Endothelial cell of umbilical vein (primary cell): ENCODE measurements around the gene ABCC4. TPM values are rescaled to one million over a fixed set of nuclear protein-coding genes. Genes with fewer than 3 reads are reported as not detected.
A peak's percentile ranks its signal among the peaks of the same experiment; 100 is the strongest.

Experiments
- BruUV-seq: library from RNA; stranded (reverse); fragments of 400-500 nt; replicated peaks from 2 replicates; lab custom pipeline; 2021; lab: Mats Ljungman, UMichigan
- CTCF ChIA-PET: fragments of 300-600, 350-600 bp; sonication (Branson Sonifier 250); formaldehyde crosslinking; loops from one replicate; lab custom pipeline; 2021; ENCODE audit warnings: antibody characterized with exemption, inconsistent platforms; lab: Charles Lee
- POLR2A ChIA-PET: fragments of 300-600, 350-600 bp; sonication (Branson Sonifier 250); formaldehyde crosslinking; loops from one replicate; lab custom pipeline; 2021; ENCODE audit warnings: antibody characterized with exemption, inconsistent platforms; lab: Charles Lee
- DNase-seq: peaks from one replicate; pipeline ENCODE4 v3.0.0-alpha.2; 2011; ENCODE audit warnings: low read depth, low spot score
- FAIRE-seq: peaks from 2 replicates; lab custom pipeline; 2011; peaks lifted over from hg19 to GRCh38; lab: Jason Lieb, UNC
- H2AFZ ChIP-seq: 2 replicates; pipeline ENCODE4 v1.6.0; 2012; ENCODE audit warnings: low read depth, low read length, control low read depth, inconsistent platforms
- H3K27ac ChIP-seq: 2 replicates; pipeline ENCODE4 v1.5.1; 2011; ENCODE audit warnings: low read depth, mild to moderate bottlenecking, control low read depth, low read length, moderate library complexity; ENCODE audit not compliant: insufficient read depth
- H3K27me3 ChIP-seq, 2 experiments: 2 replicates each; pipeline versions ENCODE4 v1.6.0 to v1.6.1; 2011; ENCODE audit warnings: low read length in 2 of 2, mixed read lengths in 1 of 2; ENCODE audit not compliant: control insufficient read depth in 2 of 2, insufficient read depth in 2 of 2
- H3K36me3 ChIP-seq, 2 experiments: 2 replicates in 1 of 2; 3 replicates in 1 of 2; pipeline ENCODE4 v1.5.1; 2011; ENCODE audit warnings: low read length in 2 of 2, mild to moderate bottlenecking in 1 of 2, moderate library complexity in 1 of 2; ENCODE audit not compliant: control insufficient read depth in 2 of 2, insufficient read depth in 2 of 2; ENCODE audit errors: extremely low read depth in 1 of 2
- H3K4me1 ChIP-seq: 3 replicates; pipeline ENCODE4 v1.5.1; 2011; ENCODE audit warnings: mild to moderate bottlenecking, low read length; ENCODE audit not compliant: control insufficient read depth, insufficient read depth; ENCODE audit errors: extremely low read depth
- H3K4me2 ChIP-seq: 2 replicates; pipeline ENCODE4 v1.6.1; 2011; ENCODE audit warnings: low read length, control low read depth, mixed read lengths; ENCODE audit not compliant: insufficient read depth
- H3K4me3 ChIP-seq, 3 experiments: fragments of 200-600 bp in 1 of 3; sonication (generic), shearing (Covaris generic) in 1 of 3; replicated peaks in 1 of 3; 2 replicates each; pipeline ENCODE4 v1.5.1; 2011 to 2016; ENCODE audit warnings: control low read depth in 3 of 3, low read length in 3 of 3, mild to moderate bottlenecking in 2 of 3, inconsistent platforms in 1 of 3, low read depth in 1 of 3, moderate library complexity in 1 of 3; ENCODE audit not compliant: insufficient read depth in 1 of 3
- H3K79me2 ChIP-seq: 2 replicates; pipeline ENCODE4 v1.6.0; 2012; ENCODE audit warnings: low read length, inconsistent platforms; ENCODE audit not compliant: control insufficient read depth, insufficient read depth
- H3K9ac ChIP-seq: replicated peaks from 2 replicates; pipeline ENCODE3; 2011; ENCODE audit warnings: low read length, control low read depth; ENCODE audit not compliant: insufficient read depth; ENCODE audit errors: extremely low read depth
- H3K9me1 ChIP-seq: replicated peaks from 3 replicates; pipeline ENCODE4 v1.6.0; 2011; ENCODE audit warnings: mild to moderate bottlenecking, low read length; ENCODE audit not compliant: control insufficient read depth, insufficient read depth; ENCODE audit errors: extremely low read depth
- H3K9me3 ChIP-seq: replicated peaks from 2 replicates; pipeline ENCODE4 v1.5.1; 2012; ENCODE audit warnings: low read length, inconsistent platforms; ENCODE audit not compliant: control insufficient read depth, insufficient read depth
- H4K20me1 ChIP-seq: replicated peaks from 2 replicates; pipeline ENCODE3; 2011; ENCODE audit warnings: mild to moderate bottlenecking, low read length; ENCODE audit not compliant: control insufficient read depth, insufficient read depth; ENCODE audit errors: extremely low read depth
- CTCF ChIP-seq, 2 donors: IDR thresholded peaks; 1 replicate in 1 of 2; 2 replicates in 1 of 2; pipeline ENCODE4 v1.5.1; 2011; ENCODE audit warnings: low read length in 2 of 2, mild to moderate bottlenecking in 2 of 2, moderate library complexity in 2 of 2, control low read depth in 1 of 2, inconsistent platforms in 1 of 2, low read depth in 1 of 2; ENCODE audit not compliant: insufficient read depth in 1 of 2; ENCODE audit errors: extremely low read depth in 1 of 2
- EZH2 ChIP-seq: IDR thresholded peaks from 2 replicates; pipeline ENCODE4 v1.6.1; 2012; ENCODE audit warnings: borderline replicate concordance, low read depth, mild to moderate bottlenecking, moderate library complexity, low read length, inconsistent platforms; ENCODE audit not compliant: severe bottlenecking
- FOS ChIP-seq: IDR thresholded peaks from 2 replicates; pipeline ENCODE4 v1.6.1; 2011; ENCODE audit warnings: mild to moderate bottlenecking, low read length, moderate library complexity, borderline replicate concordance; ENCODE audit not compliant: insufficient read depth
- GATA2 ChIP-seq: IDR thresholded peaks from 2 replicates; pipeline ENCODE4 v1.7.0; 2011; ENCODE audit warnings: low read depth, mild to moderate bottlenecking, moderate library complexity, mixed read lengths, low read length; ENCODE audit not compliant: insufficient read length, insufficient read depth
- JUN ChIP-seq: IDR thresholded peaks from 2 replicates; pipeline ENCODE4 v1.6.1; 2011; ENCODE audit warnings: borderline replicate concordance, low read depth; ENCODE audit not compliant: insufficient read length, insufficient read depth
- MAX ChIP-seq: IDR thresholded peaks from 2 replicates; pipeline ENCODE4 v1.6.1; 2011; ENCODE audit not compliant: insufficient read depth, insufficient read length
- MYC ChIP-seq: IDR thresholded peaks from one replicate; pipeline ENCODE4 v1.6.1; 2011; ENCODE audit warnings: mild to moderate bottlenecking, low read depth, low read length
- POLR2AphosphoS5 ChIP-seq: IDR thresholded peaks from 2 replicates; pipeline ENCODE4 v1.6.1; 2012; ENCODE audit warnings: low read depth, mild to moderate bottlenecking, control low read depth, low read length, moderate library complexity; ENCODE audit not compliant: insufficient read depth
- dilution Hi-C: fragments of 300-500 bp; cut with MboI; formaldehyde crosslinking; loops from one replicate; pipeline ENCODE4 v1.15.0; 2019; ENCODE audit warnings: low sequenced_read_pairs; ENCODE audit not compliant: extremely low pct_ligation_motif_present
- intact Hi-C: fragments of 100-400 bp; cut with micrococcal nuclease; formaldehyde crosslinking; loops from one replicate; pipeline ENCODE4 v1.10.0; 2022
- polyA plus RNA-seq, 4 experiments: library from polyadenylated mRNA; depleted of rRNA in 3 of 4; stranded (reverse) in 3 of 4; unstranded in 1 of 4; fragments of >200 nt; gene quantifications; 2 replicates each; pipeline versions ENCODE4 v1.2.1 to v1.2.3, GENCODE V29; 2011 to 2012; ENCODE audit warnings: missing spikeins in 1 of 4
- total RNA-seq: library from RNA; stranded (reverse); gene quantifications from 2 replicates; pipeline ENCODE4 v1.2.3, GENCODE V29; 2021

The ABCC4 gene
- total and polyA plus RNA-seq, 2 donors (not counting 3 experiments of a cell fraction or from before 2014, with no cell fraction given) = 9.2 to 15.9 TPM

GRCh38 chr13:94999871-95000270 is 301.4 kb downstream of the ABCC4 start:
- DNase-seq (peak; percentile 62), FAIRE-seq (peak; percentile 76)
- no peak overlapping the region for H3K9ac ChIP-seq
- no peak overlapping the region for H3K27ac ChIP-seq
- TF ChIP-seq GATA2 (peak; percentile 88), POLR2AphosphoS5 (no peak), MYC (no peak), EZH2 (no peak), FOS (peak; percentile 51), CTCF (IDR thresholded peaks at IDR 0.05; ENCODE audit: extremely low read depth in 1 of 2, insufficient read depth in 1 of 2, low read depth in 1 of 2, low read length in 2 of 2) (no peak), JUN (peak; percentile 44), MAX (no peak)
- H3K27me3 ChIP-seq = peaks cover 6 to 10% of the 10 kb centered on the region in 2 experiments
- BruUV-seq = no TSS peak
- H3K79me2 ChIP-seq = no peaks in the 10 kb centered on the region
- H3K36me3 ChIP-seq = no peaks in the 10 kb centered on the region
- intact Hi-C loops (loop anchor here (2.0 kb wide), 1 partner anchor 155 kb away; no protein-coding TSS in a partner anchor), dilution Hi-C loops (no loop called here)
- H3K9me3 ChIP-seq = no peaks in the 10 kb centered on the region
- peaks cover 11% of the 10 kb centered on the region for H3K4me1 ChIP-seq
- no peak overlapping the region for H3K4me2 ChIP-seq
- no peaks in the 10 kb centered on the region for H4K20me1 ChIP-seq
- POLR2A ChIA-PET = no interaction called here
- H2AFZ ChIP-seq = no peak overlapping the region
- CTCF ChIA-PET = interaction anchor here (0.7 to 1.0 kb wide), 4 partner anchors 11 to 156 kb away, joined by 3 to 4 read pairs (median 4); no protein-coding TSS in a partner anchor
- no peak overlapping the region for H3K4me3 ChIP-seq
- H3K9me1 ChIP-seq = no peaks in the 10 kb centered on the region
